ENCODE measurements around the gene AKAP12. TPM values are rescaled to one million over a fixed set of nuclear protein-coding genes. Genes with fewer than 3 reads are reported as not detected.

Gene AKAP12
- total and polyA plus RNA-seq, 12 donors: 5.7 to 43.3 (median 12.2) TPM

GRCh38 chr6:151293688-151294016 lies 53.9 kb downstream of the AKAP12 start:
- no peaks in the 10 kb centered on the region for H3K36me3 ChIP-seq
- DNase-seq (no peak), ATAC-seq (no peak)
- 90% methylated on average over 3 of the region's 3 CpGs for whole genome bisulfite sequencing, 2 donors
- no peak for TF ChIP-seq CTCF (IDR thresholded peaks at IDR 0.05)
- peaks cover 0 to 3% (median 0%) of the 10 kb centered on the region in 7 donors for H3K27me3 ChIP-seq
- intact Hi-C loops (cut with DNase I): no loop called here
- H3K4me3 ChIP-seq: no peak overlapping the region
- no peaks in the 10 kb centered on the region for H3K9me3 ChIP-seq
- peaks cover 0 to 22% (median 7%) of the 10 kb centered on the region in 9 donors for H3K4me1 ChIP-seq
- H3K27ac ChIP-seq: no peak overlapping the region

GRCh38 chr6:151294561-151295101 lies 54.9 kb downstream of the AKAP12 start:
- Histone ChIP-seq H3K4me3 (no peak overlapping the region), H3K4me1 (peaks cover 0 to 30% (median 7%) of the 10 kb centered on the region in 9 donors), H3K36me3 (no peaks in the 10 kb centered on the region), H3K9me3 (no peaks in the 10 kb centered on the region), H3K27me3 (peaks cover 0 to 3% (median 0%) of the 10 kb centered on the region in 7 donors), H3K27ac (no peak overlapping the region)
- ATAC-seq: no peak
- intact Hi-C loops (cut with DNase I): loop anchor here in 1 of 10 donors (5.0 kb wide), 1 partner anchor 52 kb away; no protein-coding TSS in a partner anchor
- WGBS, 2 donors: 87 to 88% methylated on average over 6 of the region's 6 CpGs
- no peak for DNase-seq
- no peak for TF ChIP-seq CTCF (IDR thresholded peaks at IDR 0.05)

GRCh38 chr6:151297886-151298285 lies 58.1 kb downstream of the AKAP12 start:
- H3K9me3 ChIP-seq: no peaks in the 10 kb centered on the region
- H3K36me3 ChIP-seq: no peaks in the 10 kb centered on the region
- TF ChIP-seq CTCF (IDR thresholded peaks at IDR 0.05): no peak
- intact Hi-C loops (cut with DNase I): loop anchor here in 1 of 10 donors (5.0 kb wide), 1 partner anchor 56 kb away; no protein-coding TSS in a partner anchor
- no peak for ATAC-seq
- no peak overlapping the region for H3K4me3 ChIP-seq
- H3K27ac ChIP-seq: no peak overlapping the region
- WGBS, 2 donors: 86% methylated on average over 6 of the region's 6 CpGs
- H3K27me3 ChIP-seq: no peaks in the 10 kb centered on the region
- no peak for DNase-seq
- H3K4me1 ChIP-seq: peaks cover 0 to 24% (median 4%) of the 10 kb centered on the region in 9 donors

GRCh38 chr6:151299011-151299410 lies 59.2 kb downstream of the AKAP12 start:
- H3K4me3 ChIP-seq: no peak overlapping the region
- no peak for TF ChIP-seq CTCF (IDR thresholded peaks at IDR 0.05)
- no peaks in the 10 kb centered on the region for H3K27me3 ChIP-seq
- H3K4me1 ChIP-seq: peaks cover 0 to 20% (median 4%) of the 10 kb centered on the region in 9 donors
- DNase-seq: no peak
- no peak overlapping the region for H3K27ac ChIP-seq
- WGBS, 2 donors: 87 to 89% methylated on average over 4 of the region's 4 CpGs
- H3K36me3 ChIP-seq: no peaks in the 10 kb centered on the region
- H3K9me3 ChIP-seq: no peaks in the 10 kb centered on the region
- ATAC-seq: no peak
- intact Hi-C loops (cut with DNase I): loop anchor here in 1 of 10 donors (5.0 kb wide), 1 partner anchor 57 kb away; no protein-coding TSS in a partner anchor

All from heart right ventricle (tissue), 16 donors.